ENCODE measurements around the gene ADGRF1.

- TF ChIP-seq, protein P1, sequence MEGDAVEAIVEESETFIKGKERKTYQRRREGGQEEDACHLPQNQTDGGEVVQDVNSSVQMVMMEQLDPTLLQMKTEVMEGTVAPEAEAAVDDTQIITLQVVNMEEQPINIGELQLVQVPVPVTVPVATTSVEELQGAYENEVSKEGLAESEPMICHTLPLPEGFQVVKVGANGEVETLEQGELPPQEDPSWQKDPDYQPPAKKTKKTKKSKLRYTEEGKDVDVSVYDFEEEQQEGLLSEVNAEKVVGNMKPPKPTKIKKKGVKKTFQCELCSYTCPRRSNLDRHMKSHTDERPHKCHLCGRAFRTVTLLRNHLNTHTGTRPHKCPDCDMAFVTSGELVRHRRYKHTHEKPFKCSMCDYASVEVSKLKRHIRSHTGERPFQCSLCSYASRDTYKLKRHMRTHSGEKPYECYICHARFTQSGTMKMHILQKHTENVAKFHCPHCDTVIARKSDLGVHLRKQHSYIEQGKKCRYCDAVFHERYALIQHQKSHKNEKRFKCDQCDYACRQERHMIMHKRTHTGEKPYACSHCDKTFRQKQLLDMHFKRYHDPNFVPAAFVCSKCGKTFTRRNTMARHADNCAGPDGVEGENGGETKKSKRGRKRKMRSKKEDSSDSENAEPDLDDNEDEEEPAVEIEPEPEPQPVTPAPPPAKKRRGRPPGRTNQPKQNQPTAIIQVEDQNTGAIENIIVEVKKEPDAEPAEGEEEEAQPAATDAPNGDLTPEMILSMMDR (IDR thresholded peaks at IDR 0.05), result no peak
- no peak for TF ChIP-seq POLR2A (IDR thresholded peaks at IDR 0.05)
Observed at GRCh38 chr6:46979206-46979605, 62.9 kb downstream of the ADGRF1 start.
